Measurements from ENCODE around the gene PBX3.

GRCh38 chr9:125744616-125745015 lies 2.6 kb upstream of the PBX3 start:
- TF ChIP-seq POLR2A (IDR thresholded peaks at IDR 0.05; ENCODE audit: low read length) (no peak), GATA1 (IDR thresholded peaks at IDR 0.05; ENCODE audit: low read depth, low read length) (no peak)
